ENCODE results near the gene SCYL2.

SCYL2 gene

DNA sequence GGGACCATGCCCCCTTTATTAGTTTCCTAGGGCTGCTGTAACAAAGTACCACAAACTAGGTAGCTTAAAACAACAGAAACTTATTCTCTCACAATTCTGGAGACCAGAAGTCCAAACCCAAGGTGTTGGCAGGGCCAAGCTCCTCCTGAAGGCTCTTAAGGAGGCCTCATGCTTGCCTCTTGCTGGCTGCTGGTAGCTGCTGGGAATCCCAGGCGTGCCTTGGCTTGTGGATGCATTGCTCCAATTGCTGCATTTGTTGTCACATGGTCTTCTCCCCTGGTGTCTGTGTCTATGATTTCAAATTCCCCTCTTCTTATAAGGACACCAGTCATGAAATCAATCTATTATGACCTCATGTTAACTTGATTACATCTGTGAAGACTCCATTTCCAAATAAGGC lies 101.1 kb downstream of the SCYL2 start:
- Histone ChIP-seq H3K27me3 (ENCODE audit: control insufficient read depth, insufficient read depth, low read length, poor library complexity, severe bottlenecking) (no peaks in the 10 kb centered on the region), H3K36me3 (ENCODE audit: control insufficient read depth, insufficient read depth, low read length) (no peaks in the 10 kb centered on the region), H3K4me3 (ENCODE audit: insufficient read depth, low read depth, low read length) (no peak overlapping the region), H3K4me1 (ENCODE audit: control insufficient read depth, insufficient read depth, low read length) (peaks cover 10% of the 10 kb centered on the region), H3K9me3 (ENCODE audit: control insufficient read depth, low read length) (no peaks in the 10 kb centered on the region), H3K27ac (ENCODE audit: insufficient read depth, low read depth, low read length, poor library complexity, severe bottlenecking) (no peak overlapping the region)
- WGBS, 2 experiments, result 90 to 93% methylated on average over 1 of the region's 1 CpG

DNA sequence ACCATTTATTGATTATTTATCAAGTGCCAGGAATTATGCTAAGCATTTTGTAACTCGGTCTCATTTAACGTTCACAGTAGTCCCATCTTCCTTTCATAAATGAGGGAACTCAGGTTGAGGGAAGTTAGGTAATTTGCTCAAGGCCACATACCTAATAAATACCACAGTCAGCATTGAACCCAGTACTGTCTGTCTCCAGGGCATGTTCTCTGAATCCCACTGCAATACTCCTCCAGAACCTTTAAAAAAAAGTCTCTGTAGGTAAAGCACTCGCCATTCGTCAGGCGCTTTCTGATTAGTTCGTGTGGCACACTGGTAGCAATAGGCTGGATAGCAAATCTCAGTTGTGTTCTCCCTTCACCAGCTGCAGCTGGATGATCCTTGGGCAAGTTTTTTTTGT lies 104.2 kb downstream of the SCYL2 start:
- 72 to 88% methylated on average over 4 to 6 of the region's 6 CpGs for WGBS, 2 experiments

DNA sequence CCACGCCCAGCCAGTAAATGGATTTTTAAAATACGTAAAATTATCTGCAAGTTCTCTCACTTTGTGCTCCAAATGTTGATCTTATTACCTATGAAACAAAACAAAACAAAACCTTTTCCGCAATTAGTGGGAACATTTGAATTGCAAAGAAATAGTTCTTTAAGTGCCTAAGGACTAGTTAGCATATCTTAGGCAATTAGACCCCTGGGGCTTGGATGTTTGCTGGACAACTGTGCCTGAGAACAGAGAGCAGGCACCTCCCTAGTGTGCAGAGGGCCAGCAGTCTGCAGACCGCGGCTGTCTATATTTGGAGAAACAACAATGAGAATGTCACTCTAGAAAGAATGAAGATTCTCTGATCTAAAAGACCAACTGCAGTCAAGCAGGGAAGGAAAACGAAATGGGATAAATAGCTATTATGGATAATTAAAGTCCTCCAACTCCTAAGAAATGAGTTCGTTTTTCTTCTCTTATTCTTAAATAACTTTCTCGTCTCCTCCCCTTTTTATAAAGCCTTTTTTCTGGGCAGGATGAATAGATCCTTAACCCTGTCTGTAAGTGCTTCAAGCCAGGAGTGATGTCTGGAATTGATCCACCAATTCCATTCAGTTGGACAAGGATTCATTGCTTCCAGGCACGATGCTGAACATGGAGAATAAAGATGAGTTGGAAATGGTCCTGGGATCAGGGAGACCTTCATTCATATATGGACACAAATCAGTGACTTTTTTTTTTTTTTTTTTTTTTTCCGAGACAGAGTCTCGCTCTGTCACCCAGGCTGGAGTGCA lies 106.1 kb downstream of the SCYL2 start:
- peaks cover 12% of the 10 kb centered on the region for H3K4me1 ChIP-seq (ENCODE audit: control insufficient read depth, insufficient read depth, low read length)
- H3K4me3 ChIP-seq (ENCODE audit: insufficient read depth, low read depth, low read length), result no peak overlapping the region
- no peaks in the 10 kb centered on the region for H3K27me3 ChIP-seq (ENCODE audit: control insufficient read depth, insufficient read depth, low read length, poor library complexity, severe bottlenecking)
- H3K36me3 ChIP-seq (ENCODE audit: control insufficient read depth, insufficient read depth, low read length), result no peaks in the 10 kb centered on the region
- WGBS, 2 experiments, result 45 to 47% methylated on average over 8 to 11 of the region's 11 CpGs
- H3K27ac ChIP-seq (ENCODE audit: insufficient read depth, low read depth, low read length, poor library complexity, severe bottlenecking), result no peak overlapping the region
- H3K9me3 ChIP-seq (ENCODE audit: control insufficient read depth, low read length), result no peaks in the 10 kb centered on the region

More for the DNA sequence above, 104.2 kb downstream of the SCYL2 start:
- no peak overlapping the region for H3K27ac ChIP-seq (ENCODE audit: insufficient read depth, low read depth, low read length, poor library complexity, severe bottlenecking)
- no peaks in the 10 kb centered on the region for H3K27me3 ChIP-seq (ENCODE audit: control insufficient read depth, insufficient read depth, low read length, poor library complexity, severe bottlenecking)
- H3K9me3 ChIP-seq (ENCODE audit: control insufficient read depth, low read length), result no peaks in the 10 kb centered on the region
- no peak overlapping the region for H3K4me3 ChIP-seq (ENCODE audit: insufficient read depth, low read depth, low read length)
- H3K4me1 ChIP-seq (ENCODE audit: control insufficient read depth, insufficient read depth, low read length), result peaks cover 12% of the 10 kb centered on the region
- no peaks in the 10 kb centered on the region for H3K36me3 ChIP-seq (ENCODE audit: control insufficient read depth, insufficient read depth, low read length)

DNA sequence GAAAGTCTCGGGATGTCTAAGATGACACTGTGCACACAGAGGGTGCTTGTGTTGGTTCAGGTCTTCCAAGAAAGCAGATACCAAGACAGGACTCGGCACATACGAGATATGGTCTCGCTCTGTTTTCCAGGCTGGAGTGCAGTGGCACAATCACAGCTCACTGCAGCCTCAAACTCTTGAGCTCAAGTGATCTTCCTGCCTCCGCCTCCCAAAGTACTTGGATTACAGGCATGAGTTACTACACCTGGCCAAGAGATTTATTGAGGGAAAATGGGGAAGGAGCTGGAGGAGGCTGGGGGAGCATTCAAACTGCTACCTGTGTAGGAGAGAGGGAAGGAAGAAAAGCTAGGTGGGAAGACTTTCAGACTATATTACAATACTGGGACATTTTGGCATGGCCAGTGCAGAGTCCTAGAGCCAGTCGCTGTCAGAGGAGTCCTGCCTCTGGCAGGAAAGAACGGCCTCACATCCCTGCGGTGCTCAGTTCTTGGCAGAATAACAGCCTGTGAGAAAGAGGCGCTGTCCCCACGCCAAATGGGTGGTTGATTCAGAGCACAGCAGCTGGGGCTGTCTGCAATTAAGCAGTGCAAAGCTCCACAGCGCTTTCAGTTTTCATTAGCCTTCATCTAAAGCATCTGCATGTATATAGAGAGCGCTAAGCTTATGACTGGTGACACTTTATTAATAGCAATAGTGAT lies 108.2 kb downstream of the SCYL2 start:
- Histone ChIP-seq H3K27ac (ENCODE audit: insufficient read depth, low read depth, low read length, poor library complexity, severe bottlenecking) (no peak overlapping the region), H3K36me3 (ENCODE audit: control insufficient read depth, insufficient read depth, low read length) (no peaks in the 10 kb centered on the region), H3K27me3 (ENCODE audit: control insufficient read depth, insufficient read depth, low read length, poor library complexity, severe bottlenecking) (no peaks in the 10 kb centered on the region), H3K9me3 (ENCODE audit: control insufficient read depth, low read length) (no peaks in the 10 kb centered on the region), H3K4me3 (ENCODE audit: insufficient read depth, low read depth, low read length) (no peak overlapping the region), H3K4me1 (ENCODE audit: control insufficient read depth, insufficient read depth, low read length) (peaks cover 12% of the 10 kb centered on the region)
- WGBS, 2 experiments, result 76 to 77% methylated on average over 11 to 12 of the region's 12 CpGs

DNA sequence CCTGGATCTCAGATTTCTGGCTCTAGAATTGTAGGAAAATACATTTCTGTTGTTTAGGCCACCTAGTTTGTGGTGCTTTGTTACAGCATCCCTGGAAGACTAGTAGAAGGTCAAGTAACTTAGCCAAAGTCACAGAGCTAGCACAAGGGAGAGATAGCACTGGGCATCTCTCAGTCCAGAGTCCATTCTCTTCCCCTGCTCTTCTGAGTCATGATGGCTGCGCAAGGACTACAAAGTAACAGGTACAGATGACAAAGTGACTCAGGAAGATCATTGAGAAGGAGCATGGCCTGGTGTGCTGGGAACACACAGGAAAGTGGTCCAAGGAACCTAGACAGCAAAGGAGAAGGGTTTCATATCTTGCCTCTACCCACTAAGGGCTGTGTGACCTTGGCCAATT lies 109.2 kb downstream of the SCYL2 start:
- no peaks in the 10 kb centered on the region for H3K36me3 ChIP-seq (ENCODE audit: control insufficient read depth, insufficient read depth, low read length)
- H3K9me3 ChIP-seq (ENCODE audit: control insufficient read depth, low read length), result no peaks in the 10 kb centered on the region
- no peaks in the 10 kb centered on the region for H3K27me3 ChIP-seq (ENCODE audit: control insufficient read depth, insufficient read depth, low read length, poor library complexity, severe bottlenecking)
- peaks cover 5% of the 10 kb centered on the region for H3K4me1 ChIP-seq (ENCODE audit: control insufficient read depth, insufficient read depth, low read length)
- H3K4me3 ChIP-seq (ENCODE audit: insufficient read depth, low read depth, low read length), result no peak overlapping the region
- no peak overlapping the region for H3K27ac ChIP-seq (ENCODE audit: insufficient read depth, low read depth, low read length, poor library complexity, severe bottlenecking)
- WGBS, 2 experiments, result 100% methylated on average over 1 of the region's 1 CpG

DNA sequence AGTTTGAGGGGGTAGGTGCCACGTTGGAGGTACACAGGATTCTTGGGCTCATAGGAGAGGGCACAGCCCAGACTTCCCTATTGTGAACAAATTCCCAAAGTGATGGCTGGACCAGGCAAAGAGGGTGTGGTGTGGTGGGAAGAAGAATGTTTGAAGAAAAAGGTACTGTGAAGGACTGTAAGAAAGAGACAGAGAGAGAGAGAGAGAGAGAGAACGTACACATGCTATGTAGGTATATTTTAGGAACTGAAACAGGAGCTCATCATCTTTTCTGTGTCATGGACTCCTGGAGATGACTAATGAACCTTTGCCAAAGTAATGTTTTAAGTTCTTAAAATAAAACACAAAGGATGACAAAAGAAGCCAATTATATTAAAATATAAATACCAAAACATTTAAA lies 114.4 kb downstream of the SCYL2 start:
- 92 to 93% methylated on average over 2 of the region's 2 CpGs for WGBS, 2 experiments
- Histone ChIP-seq H3K27me3 (ENCODE audit: control insufficient read depth, insufficient read depth, low read length, poor library complexity, severe bottlenecking) (no peaks in the 10 kb centered on the region), H3K36me3 (ENCODE audit: control insufficient read depth, insufficient read depth, low read length) (no peaks in the 10 kb centered on the region), H3K27ac (ENCODE audit: insufficient read depth, low read depth, low read length, poor library complexity, severe bottlenecking) (no peak overlapping the region), H3K9me3 (ENCODE audit: control insufficient read depth, low read length) (no peaks in the 10 kb centered on the region), H3K4me1 (ENCODE audit: control insufficient read depth, insufficient read depth, low read length) (no peaks in the 10 kb centered on the region), H3K4me3 (ENCODE audit: insufficient read depth, low read depth, low read length) (no peak overlapping the region)

DNA sequence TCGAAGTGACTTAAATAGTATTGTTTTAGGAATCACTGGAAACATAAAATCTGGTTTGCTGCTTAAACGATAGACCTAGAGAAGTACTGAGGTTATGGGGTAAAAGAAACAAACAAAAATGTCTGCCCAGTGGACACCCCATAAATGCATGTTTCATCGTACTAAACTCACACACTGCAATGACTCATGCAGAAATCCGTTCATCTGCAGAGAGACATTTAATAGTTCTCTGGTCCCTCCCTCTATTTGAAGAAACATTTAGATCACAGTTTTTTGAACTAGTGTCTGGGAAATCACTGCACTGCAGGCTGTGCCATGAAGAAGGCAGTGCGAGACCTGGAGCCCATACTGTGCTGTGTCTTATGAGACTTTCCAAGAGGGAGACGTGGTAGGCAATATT lies 115.4 kb downstream of the SCYL2 start:
- H3K9me3 ChIP-seq (ENCODE audit: control insufficient read depth, low read length), result no peaks in the 10 kb centered on the region
- no peak overlapping the region for H3K4me3 ChIP-seq (ENCODE audit: insufficient read depth, low read depth, low read length)
- H3K36me3 ChIP-seq (ENCODE audit: control insufficient read depth, insufficient read depth, low read length), result no peaks in the 10 kb centered on the region
- H3K27me3 ChIP-seq (ENCODE audit: control insufficient read depth, insufficient read depth, low read length, poor library complexity, severe bottlenecking), result no peaks in the 10 kb centered on the region
- no peak overlapping the region for H3K27ac ChIP-seq (ENCODE audit: insufficient read depth, low read depth, low read length, poor library complexity, severe bottlenecking)
- no peaks in the 10 kb centered on the region for H3K4me1 ChIP-seq (ENCODE audit: control insufficient read depth, insufficient read depth, low read length)
- 95 to 96% methylated on average over 6 of the region's 6 CpGs for WGBS, 2 experiments

DNA sequence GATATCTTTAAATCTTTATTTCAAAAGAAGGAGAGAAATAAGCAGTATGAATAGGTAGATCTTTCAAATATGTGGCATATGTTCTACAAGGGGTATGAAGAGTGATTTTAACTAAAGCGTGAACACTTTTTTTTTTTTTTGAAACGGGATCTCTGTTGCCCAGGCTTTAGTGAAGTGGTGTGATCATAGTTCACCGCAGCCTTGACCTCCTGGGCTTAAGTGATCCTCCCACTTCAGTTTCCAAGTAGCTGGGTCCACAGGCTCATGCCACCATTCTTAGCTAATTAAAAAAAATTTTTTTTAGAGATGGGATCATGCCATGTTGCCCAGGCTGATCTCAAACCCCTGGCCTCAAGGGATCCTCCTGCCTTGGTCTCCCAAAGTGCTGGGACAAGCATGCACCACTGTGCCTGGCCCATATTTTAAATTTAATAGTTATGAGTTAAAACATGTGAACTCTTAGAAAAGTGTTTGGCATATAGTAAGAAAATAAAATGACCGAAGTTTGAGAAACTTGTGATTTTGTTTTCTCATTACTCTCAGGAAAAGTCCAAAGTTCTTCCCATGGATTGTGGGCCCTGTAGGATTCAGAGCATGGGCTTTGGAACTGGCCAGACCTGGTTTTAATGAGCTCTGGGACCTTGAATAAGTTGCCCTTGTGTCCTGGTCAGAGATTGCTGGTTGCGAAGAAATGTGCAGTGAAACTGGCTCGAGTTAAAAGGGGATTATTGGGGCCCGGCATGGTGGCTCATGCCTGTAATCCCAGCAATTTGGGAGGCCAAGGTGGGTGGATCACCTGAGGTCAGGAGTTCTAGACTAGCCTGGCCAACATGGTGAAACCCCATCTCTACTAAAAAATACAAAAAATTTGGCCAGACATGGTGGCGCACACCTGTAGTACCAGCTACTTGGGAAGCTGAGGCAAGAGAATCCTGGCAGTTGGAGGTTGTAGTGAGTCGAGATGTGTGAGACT lies 116.9 kb downstream of the SCYL2 start:
- H3K36me3 ChIP-seq (ENCODE audit: control insufficient read depth, insufficient read depth, low read length), result no peaks in the 10 kb centered on the region
- no peaks in the 10 kb centered on the region for H3K27me3 ChIP-seq (ENCODE audit: control insufficient read depth, insufficient read depth, low read length, poor library complexity, severe bottlenecking)
- no peak overlapping the region for H3K4me3 ChIP-seq (ENCODE audit: insufficient read depth, low read depth, low read length)
- H3K9me3 ChIP-seq (ENCODE audit: control insufficient read depth, low read length), result no peaks in the 10 kb centered on the region
- 96 to 99% methylated on average over 8 to 9 of the region's 9 CpGs for WGBS, 2 experiments
- no peaks in the 10 kb centered on the region for H3K4me1 ChIP-seq (ENCODE audit: control insufficient read depth, insufficient read depth, low read length)
- H3K27ac ChIP-seq (ENCODE audit: insufficient read depth, low read depth, low read length, poor library complexity, severe bottlenecking), result no peak overlapping the region

DNA sequence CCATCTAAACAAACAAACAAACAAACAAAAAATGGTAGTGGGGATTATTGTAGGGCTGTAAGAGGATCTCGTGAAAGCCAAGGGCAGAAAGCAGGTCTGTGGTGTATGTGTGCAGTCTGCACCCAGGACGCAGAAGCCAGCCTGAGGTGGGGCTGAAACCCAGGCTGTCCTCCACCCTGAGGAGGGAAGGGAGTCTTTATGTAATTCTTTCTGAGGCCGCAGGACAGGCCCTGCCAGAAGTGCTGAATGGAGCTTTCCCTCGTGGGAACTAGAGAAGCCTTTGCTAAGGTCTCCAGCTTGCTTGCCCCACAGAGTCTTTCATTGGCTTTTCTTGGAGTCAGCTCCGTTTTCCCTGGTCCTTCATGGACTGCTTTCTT lies 117.6 kb downstream of the SCYL2 start:
- H3K27ac ChIP-seq (ENCODE audit: insufficient read depth, low read depth, low read length, poor library complexity, severe bottlenecking), result no peak overlapping the region
- no peaks in the 10 kb centered on the region for H3K9me3 ChIP-seq (ENCODE audit: control insufficient read depth, low read length)
- no peak overlapping the region for H3K4me3 ChIP-seq (ENCODE audit: insufficient read depth, low read depth, low read length)
- no peaks in the 10 kb centered on the region for H3K4me1 ChIP-seq (ENCODE audit: control insufficient read depth, insufficient read depth, low read length)
- no peaks in the 10 kb centered on the region for H3K27me3 ChIP-seq (ENCODE audit: control insufficient read depth, insufficient read depth, low read length, poor library complexity, severe bottlenecking)
- 80 to 86% methylated on average over 5 of the region's 5 CpGs for WGBS, 2 experiments
- no peaks in the 10 kb centered on the region for H3K36me3 ChIP-seq (ENCODE audit: control insufficient read depth, insufficient read depth, low read length)

DNA sequence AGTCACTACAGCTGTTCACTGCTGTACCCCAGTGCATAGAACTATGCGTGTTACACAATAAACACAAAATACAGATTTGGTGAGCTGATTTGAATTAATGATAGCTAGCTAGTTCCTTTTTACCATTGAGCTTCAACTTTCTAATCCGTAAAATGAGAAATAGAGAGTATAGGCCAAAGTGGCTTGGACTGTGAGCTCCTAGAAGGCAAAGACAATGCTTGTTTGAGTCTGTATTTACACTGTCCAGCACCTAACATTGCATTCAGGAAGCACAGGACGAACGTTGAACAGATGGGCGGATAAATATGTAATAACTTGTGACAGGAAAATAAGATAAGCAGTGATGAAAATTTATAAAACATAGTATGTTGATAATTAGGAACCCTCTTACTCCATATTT lies 121.4 kb downstream of the SCYL2 start:
- no peaks in the 10 kb centered on the region for H3K36me3 ChIP-seq (ENCODE audit: control insufficient read depth, insufficient read depth, low read length)
- no peaks in the 10 kb centered on the region for H3K4me1 ChIP-seq (ENCODE audit: control insufficient read depth, insufficient read depth, low read length)
- no peak overlapping the region for H3K4me3 ChIP-seq (ENCODE audit: insufficient read depth, low read depth, low read length)
- no peaks in the 10 kb centered on the region for H3K27me3 ChIP-seq (ENCODE audit: control insufficient read depth, insufficient read depth, low read length, poor library complexity, severe bottlenecking)
- 92 to 97% methylated on average over 5 of the region's 5 CpGs for WGBS, 2 experiments
- H3K27ac ChIP-seq (ENCODE audit: insufficient read depth, low read depth, low read length, poor library complexity, severe bottlenecking), result no peak overlapping the region
- no peaks in the 10 kb centered on the region for H3K9me3 ChIP-seq (ENCODE audit: control insufficient read depth, low read length)

Data from ectodermal cell (in vitro differentiated cells).